ENCODE measurements around the gene WNT11.
"Not testable (repeated sequence)": the region's sequence is repeated elsewhere in the genome, so short reads cannot be mapped to it uniquely, and the experiment has no call there.

The WNT11 gene

GRCh38 chr11:76201056-76201455 lies 5.2 kb downstream of the WNT11 start:
- FAIRE-seq, result no peak

- no peak for FAIRE-seq
These were observed 6.0 kb downstream of the WNT11 start for GRCh38 chr11:76200006-76200940.

- not testable (repeated sequence) for FAIRE-seq
These were observed 7.6 kb downstream of the WNT11 start for GRCh38 chr11:76198691-76199090.

DNA sequence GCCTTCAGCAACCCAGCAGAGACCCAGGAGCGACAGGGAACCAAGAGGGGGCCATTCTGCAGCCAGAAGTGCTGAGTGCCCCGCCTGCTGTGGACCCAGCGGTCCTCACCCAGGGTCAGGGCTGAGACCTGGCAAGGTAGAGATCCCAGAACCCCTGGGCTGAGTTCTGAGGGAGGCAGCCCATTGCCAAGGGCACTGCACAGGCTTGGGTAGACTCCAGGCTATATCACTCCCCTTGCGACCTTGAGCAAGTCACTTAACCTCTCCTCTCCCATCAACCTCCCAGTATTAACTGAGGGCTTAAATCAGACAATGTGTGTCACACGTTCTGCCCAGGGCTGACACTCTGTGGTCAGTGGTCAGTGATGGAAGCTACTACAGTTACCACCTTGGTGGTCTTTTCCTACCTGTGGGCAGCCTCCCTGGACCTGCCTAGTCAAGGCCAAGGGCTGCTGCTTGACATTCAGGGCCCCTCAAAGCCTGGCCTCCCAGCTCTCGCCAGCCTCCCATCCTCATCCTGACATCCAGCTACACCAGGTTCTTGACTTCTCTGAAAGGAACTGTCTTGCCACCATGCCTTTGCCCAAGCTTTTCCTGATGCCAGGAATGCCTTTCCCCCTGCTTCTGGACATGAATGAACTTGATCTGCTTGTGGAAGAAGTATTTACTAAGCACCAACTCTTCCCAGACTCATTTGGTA lies 8.2 kb downstream of the WNT11 start:
- FAIRE-seq, result no peak

GRCh38 chr11:76197332-76197731 lies 9.0 kb downstream of the WNT11 start:
- FAIRE-seq, result no peak

DNA sequence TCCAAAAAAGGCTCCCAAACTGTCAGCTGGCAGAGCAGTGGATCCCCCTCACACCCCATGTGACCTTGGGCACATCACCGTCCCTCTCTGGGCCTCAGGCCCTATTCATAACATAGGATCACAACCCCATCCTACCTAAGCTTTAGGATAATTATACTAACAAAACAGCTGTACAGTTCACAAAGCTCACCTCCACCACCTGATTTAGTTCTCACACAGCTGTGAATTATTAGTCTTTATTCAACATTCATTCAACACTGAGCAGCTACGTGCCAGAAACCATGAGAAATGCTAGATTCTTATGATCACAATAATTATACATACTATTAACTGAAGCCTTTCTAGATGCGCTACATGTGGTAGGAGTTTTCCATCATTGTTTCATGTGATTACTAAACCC lies 9.5 kb downstream of the WNT11 start:
- no peak for FAIRE-seq

GRCh38 chr11:76194872-76195668 lies 11.2 kb downstream of the WNT11 start:
- FAIRE-seq, result no peak

DNA sequence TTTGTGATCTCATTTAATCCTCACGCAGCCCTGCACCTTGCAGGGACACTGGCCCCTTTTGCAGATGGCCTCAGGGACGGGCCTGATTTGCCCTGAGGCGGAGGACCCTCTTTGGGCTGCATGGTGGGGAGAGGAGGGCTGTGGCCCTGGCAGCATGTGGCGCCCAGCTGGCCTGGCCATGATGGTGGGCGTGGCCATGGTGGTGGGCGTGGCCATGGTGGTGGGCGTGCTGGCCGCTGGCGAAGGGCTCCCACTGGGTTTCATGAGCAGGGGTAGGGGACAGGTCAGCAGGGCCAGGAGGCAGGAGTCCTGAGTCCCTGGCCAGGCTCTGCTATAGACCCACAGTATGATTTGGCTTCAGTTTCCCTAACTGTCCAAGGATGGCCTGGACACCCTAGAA lies 13.1 kb downstream of the WNT11 start:
- no peak for FAIRE-seq

DNA sequence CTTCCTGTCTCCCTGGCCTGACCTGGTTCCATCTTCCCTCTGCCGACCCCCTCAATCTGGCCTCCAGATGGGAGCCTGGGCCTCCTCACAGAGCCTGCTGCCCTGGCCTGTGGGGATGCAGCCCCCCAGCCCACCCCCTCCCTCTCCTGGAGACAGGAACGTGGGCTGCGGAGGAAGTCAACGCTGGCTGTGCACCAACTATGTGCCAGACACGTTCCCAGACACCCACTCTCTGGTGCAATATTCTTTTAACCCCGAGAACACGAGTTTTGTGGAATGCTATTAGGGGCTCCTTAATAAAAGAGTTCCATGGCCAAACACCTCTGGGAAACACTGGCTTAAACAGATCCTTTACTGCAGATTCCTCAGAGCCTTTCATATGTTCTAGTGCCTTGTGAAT lies 15.9 kb downstream of the WNT11 start:
- no peak for FAIRE-seq

DNA sequence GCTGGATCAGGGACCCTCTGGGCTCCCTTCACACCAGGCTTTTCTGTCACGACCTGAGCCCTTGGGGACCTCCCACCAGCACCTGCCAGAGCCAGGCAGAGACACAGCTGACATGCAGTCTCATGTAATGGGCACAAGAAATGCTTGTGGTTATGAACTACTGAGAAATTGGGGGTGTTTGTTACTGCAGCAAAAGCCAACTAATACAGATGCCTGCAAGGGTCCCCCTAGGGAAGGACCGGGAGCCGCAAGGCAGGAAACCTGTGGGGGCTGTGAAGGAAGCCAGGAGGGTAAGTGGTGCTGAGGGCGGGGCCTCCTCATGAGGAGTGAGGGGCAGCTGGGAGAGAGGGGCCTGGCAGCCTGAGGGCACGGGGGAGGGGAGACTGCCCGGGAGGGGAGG lies 16.6 kb downstream of the WNT11 start:
- no peak for FAIRE-seq

GRCh38 chr11:76188873-76189272 lies 17.4 kb downstream of the WNT11 start:
- FAIRE-seq, result no peak

GRCh38 chr11:76186776-76187279 lies 19.5 kb downstream of the WNT11 start:
- no peak for FAIRE-seq

GRCh38 chr11:76185931-76186401 lies 20.3 kb downstream of the WNT11 start:
- no peak for FAIRE-seq

- FAIRE-seq, result no peak
These were observed 20.8 kb downstream of the WNT11 start for GRCh38 chr11:76185511-76185910.

DNA sequence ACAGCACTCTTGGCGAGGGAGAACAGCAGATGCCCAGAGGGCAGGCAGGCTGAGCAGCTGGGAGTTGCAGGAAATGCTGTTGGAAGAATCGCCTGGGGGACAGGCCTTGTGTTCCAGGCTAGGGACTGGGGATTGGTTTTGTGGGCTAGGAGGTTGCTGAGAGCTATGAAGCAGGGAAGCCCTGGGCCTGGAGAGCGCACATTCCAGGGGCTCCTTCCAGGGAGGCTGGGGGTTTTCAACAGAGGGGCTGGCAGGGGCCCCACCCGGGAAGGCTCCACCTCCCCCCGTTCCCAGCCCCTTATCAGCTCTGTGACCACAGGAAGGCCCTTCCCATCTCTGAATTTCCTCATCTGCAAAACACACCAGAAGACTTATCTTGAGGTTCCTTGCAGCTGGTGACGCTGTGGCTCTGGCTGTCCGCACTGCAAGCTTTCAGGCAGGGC lies 21.7 kb downstream of the WNT11 start:
- no peak for FAIRE-seq

GRCh38 chr11:76181371-76181770 lies 24.9 kb downstream of the WNT11 start:
- FAIRE-seq, result no peak

DNA sequence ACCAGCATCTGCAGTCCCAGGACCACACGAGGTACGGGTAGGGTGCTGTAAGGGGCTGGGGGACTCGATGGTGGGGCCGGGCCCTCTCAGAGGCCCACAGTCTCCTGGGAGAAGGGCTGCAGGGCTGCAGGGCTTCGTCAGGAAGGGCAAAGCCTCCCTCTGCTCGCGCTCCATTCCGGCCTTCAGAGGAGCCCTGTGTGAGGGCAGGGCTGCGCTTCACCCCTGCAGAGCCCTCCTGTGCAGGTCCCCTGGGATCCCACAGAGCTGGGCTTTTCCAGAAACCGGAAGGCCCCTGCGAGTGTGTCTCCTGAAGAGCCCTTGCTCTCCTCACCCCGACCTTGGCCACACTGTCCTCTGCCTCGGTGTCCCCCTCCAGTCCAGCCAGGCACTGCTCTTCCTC lies 27.2 kb downstream of the WNT11 start:
- no peak for FAIRE-seq

DNA sequence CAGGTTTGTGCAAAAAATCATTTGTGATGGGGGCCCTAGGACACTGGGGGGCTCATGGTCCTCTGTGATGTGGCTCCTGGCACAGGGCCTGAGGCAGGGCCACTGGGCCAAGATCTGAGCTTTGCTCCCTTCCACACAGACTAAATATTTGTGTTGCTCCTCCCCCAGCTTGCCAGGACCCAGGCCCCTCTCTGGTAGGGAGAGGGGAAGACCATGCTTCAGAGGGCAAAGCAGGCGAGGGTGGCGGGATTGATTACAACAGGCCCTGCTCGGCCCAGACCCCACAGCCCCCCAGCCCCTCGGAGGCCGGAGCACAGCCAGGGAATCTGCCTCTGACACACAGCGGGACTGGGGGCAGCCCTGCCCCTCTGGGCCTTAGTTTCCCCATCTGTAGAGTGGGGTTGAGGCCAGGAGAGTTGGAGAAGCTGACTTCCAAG lies 29.0 kb downstream of the WNT11 start:
- no peak for FAIRE-seq

GRCh38 chr11:76176463-76176862 lies 29.8 kb downstream of the WNT11 start:
- no peak for FAIRE-seq

DNA sequence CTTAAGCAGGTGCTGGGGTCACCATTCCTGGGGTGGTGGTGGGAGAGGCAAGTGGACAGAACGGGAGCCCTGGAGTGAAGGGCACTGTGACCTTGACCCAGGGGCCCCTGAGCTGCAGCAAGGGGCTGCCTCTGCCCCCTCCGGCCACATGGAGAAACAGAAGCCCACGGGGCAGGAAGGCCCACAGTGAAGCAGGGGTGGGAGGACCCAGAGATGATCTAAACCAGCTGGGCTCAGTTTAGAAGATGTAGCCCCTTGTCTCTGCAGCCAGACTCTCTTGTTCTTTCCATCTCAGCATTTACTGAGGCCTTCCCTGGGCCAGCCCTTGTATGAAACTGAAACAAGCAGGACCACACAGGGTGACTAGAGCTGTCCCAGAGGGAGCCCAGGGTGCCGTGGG lies 30.5 kb downstream of the WNT11 start:
- FAIRE-seq, result no peak

- FAIRE-seq, result no peak
These were observed 32.0 kb downstream of the WNT11 start for GRCh38 chr11:76174330-76174729.

DNA sequence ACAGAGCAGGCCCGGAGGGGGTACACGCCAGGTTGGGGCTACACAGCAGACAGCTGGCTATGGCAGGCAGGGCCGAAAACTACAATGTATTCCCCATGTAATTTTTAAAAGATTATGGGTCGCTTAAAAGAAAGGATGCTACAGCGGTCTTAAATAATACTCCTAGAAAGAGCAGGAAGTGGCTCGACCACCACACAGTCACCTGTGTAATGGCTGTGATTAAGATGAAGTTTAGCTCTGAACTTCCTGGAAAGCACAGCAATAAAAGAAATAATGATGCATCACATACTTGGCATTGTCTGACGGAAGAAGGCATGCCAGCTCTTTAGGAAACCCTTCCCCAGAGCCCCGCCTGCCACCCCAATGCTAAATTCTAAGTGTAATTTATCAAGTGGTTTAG lies 32.6 kb downstream of the WNT11 start:
- FAIRE-seq, result no peak

- FAIRE-seq, result no peak
These were observed 33.7 kb downstream of the WNT11 start for GRCh38 chr11:76172583-76172982.
